Colonic mucosa (tissue), 4 donors: ENCODE measurements around the gene PDSS2. TPM values are rescaled to one million over a fixed set of nuclear protein-coding genes. Genes with fewer than 3 reads are reported as not detected.

Experiments used
- DNase-seq: peaks from one replicate; pipeline ENCODE4 v3.0.0-alpha.2; 2020
- H3K27ac ChIP-seq: fragments of 200-600 bp; one replicate; pipeline ENCODE4 v1.8.0; 2021
- H3K27me3 ChIP-seq: fragments of 200-600 bp; one replicate; pipeline ENCODE4 v1.8.0; 2021
- H3K36me3 ChIP-seq: fragments of 200-600 bp; one replicate; pipeline ENCODE4 v1.8.0; 2021
- H3K4me1 ChIP-seq: fragments of 200-600 bp; one replicate; pipeline ENCODE4 v1.8.0; 2021; ENCODE audit warnings: mild to moderate bottlenecking
- H3K4me3 ChIP-seq: fragments of 200-600 bp; one replicate; pipeline ENCODE4 v1.8.0; 2021
- H3K9ac ChIP-seq, 2 donors: one replicate each; pipeline ENCODE4 v1.7.0; 2013; ENCODE audit warnings: control low read depth in 2 of 2, low read depth in 2 of 2, low read length in 2 of 2
- H3K9me3 ChIP-seq: fragments of 200-600 bp; one replicate; pipeline ENCODE4 v1.8.0; 2021
- intact Hi-C: fragments of 100-400 bp; cut with DNase I; formaldehyde crosslinking; loops from one replicate; pipeline ENCODE4 v1.14.1; 2022
- total RNA-seq, 2 donors: library from RNA; stranded (reverse); fragmentation: NEBNext Ultra II Directional in 1 of 2; extraction: Animal tissue kit (Norgen Biotek cat#: 25700) in 1 of 2; gene quantifications; one replicate each; pipeline ENCODE4 v1.2.1, GENCODE V29; 2021
- TF ChIP-seq, protein P1 (sequence below): fragments of 200-600 bp; IDR thresholded peaks from one replicate; pipeline ENCODE4 v1.8.0; 2022; ENCODE audit warnings: antibody characterized with exemption, mild to moderate bottlenecking
- donor health status: healthy.
- donor health status: DM: no; HTN: no; CAD: no.
- donor health status: DM: no; HTN: no; CAD: no.

Gene PDSS2
- total RNA-seq, 2 donors from 2014 or later = 26.3 to 35.7 TPM

- Histone ChIP-seq H3K4me1 (no peaks in the 10 kb centered on the region), H3K27me3 (no peaks in the 10 kb centered on the region), H3K27ac (no peak overlapping the region), H3K9me3 (no peaks in the 10 kb centered on the region), H3K36me3 (no peaks in the 10 kb centered on the region), H3K9ac (no peak overlapping the region), H3K4me3 (no peak overlapping the region)
- no peak for DNase-seq
- intact Hi-C loops = no loop called here
- TF ChIP-seq, protein P1, sequence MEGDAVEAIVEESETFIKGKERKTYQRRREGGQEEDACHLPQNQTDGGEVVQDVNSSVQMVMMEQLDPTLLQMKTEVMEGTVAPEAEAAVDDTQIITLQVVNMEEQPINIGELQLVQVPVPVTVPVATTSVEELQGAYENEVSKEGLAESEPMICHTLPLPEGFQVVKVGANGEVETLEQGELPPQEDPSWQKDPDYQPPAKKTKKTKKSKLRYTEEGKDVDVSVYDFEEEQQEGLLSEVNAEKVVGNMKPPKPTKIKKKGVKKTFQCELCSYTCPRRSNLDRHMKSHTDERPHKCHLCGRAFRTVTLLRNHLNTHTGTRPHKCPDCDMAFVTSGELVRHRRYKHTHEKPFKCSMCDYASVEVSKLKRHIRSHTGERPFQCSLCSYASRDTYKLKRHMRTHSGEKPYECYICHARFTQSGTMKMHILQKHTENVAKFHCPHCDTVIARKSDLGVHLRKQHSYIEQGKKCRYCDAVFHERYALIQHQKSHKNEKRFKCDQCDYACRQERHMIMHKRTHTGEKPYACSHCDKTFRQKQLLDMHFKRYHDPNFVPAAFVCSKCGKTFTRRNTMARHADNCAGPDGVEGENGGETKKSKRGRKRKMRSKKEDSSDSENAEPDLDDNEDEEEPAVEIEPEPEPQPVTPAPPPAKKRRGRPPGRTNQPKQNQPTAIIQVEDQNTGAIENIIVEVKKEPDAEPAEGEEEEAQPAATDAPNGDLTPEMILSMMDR = no peak
Measured at GRCh38 chr6:107209406-107210305, 249.7 kb downstream of the PDSS2 start.

GRCh38 chr6:107207251-107207873, 252.0 kb downstream of the PDSS2 start:
- intact Hi-C loops = no loop called here
- no peaks in the 10 kb centered on the region for H3K27me3 ChIP-seq
- TF ChIP-seq, protein P1 = no peak
- H3K4me3 ChIP-seq = no peak overlapping the region
- H3K9me3 ChIP-seq = no peaks in the 10 kb centered on the region
- no peak for DNase-seq
- H3K9ac ChIP-seq = no peak overlapping the region
- H3K36me3 ChIP-seq = no peaks in the 10 kb centered on the region
- H3K27ac ChIP-seq = no peak overlapping the region
- no peaks in the 10 kb centered on the region for H3K4me1 ChIP-seq

DNA sequence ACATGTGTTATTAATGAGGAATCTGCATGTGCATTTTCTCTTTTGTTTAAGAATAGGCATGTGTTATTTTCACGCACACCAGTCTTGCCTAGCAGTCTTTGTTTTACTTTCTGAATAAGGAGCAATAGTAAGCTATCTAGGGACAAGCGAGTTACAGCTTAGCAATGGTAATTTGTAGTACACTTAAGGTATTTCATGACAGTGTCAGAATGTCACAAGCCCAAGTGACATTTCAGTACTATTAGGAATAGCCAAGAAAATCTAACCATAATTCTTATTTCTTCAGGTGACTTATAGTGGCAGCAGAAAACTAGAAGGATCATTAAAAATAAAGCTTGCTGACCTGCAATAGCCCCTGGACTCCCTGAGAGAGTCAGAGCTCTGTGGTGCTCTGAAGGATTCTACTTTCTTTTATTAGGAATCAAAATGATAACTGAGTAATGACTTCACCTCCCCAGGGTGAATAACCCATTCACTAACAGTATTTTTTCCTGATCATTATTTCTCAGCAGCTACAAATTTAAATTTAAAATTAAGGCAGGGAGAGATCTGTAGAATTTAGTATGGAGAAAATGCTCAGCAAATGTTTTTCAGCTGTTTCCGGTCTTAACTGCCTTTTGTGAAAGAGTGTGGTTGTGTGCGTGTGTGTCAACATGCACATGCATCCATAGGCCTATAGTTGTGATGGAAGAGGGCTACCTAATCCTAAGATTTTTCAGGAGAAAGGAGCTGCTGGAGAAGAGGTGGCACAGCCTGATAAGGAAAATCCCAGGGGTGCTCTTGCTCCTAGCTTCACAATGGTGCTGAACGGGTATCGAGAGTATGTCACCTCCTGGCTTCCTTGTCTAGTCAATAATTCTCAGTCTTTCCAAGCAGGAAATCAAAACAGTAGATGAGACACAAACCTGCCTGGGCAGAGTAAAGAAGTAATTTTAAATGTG, 254.0 kb downstream of the PDSS2 start:
- no peak overlapping the region for H3K27ac ChIP-seq
- no peak overlapping the region for H3K4me3 ChIP-seq
- H3K27me3 ChIP-seq = no peaks in the 10 kb centered on the region
- H3K4me1 ChIP-seq = no peaks in the 10 kb centered on the region
- TF ChIP-seq, protein P1 = no peak
- DNase-seq = no peak
- no peak overlapping the region for H3K9ac ChIP-seq
- H3K9me3 ChIP-seq = no peaks in the 10 kb centered on the region
- H3K36me3 ChIP-seq = no peaks in the 10 kb centered on the region
- intact Hi-C loops = no loop called here

GRCh38 chr6:107202876-107203468, 256.4 kb downstream of the PDSS2 start:
- H3K4me3 ChIP-seq = no peak overlapping the region
- no peak overlapping the region for H3K9ac ChIP-seq
- no peak for DNase-seq
- H3K27me3 ChIP-seq = no peaks in the 10 kb centered on the region
- H3K27ac ChIP-seq = no peak overlapping the region
- intact Hi-C loops = no loop called here
- TF ChIP-seq, protein P1 = no peak
- no peaks in the 10 kb centered on the region for H3K4me1 ChIP-seq
- no peaks in the 10 kb centered on the region for H3K36me3 ChIP-seq
- no peaks in the 10 kb centered on the region for H3K9me3 ChIP-seq
